Esophagus squamous epithelium (tissue), 4 donors: ENCODE data around the gene OPTN.

Experiments
- CTCF ChIP-seq, 6 experiments: fragments of 450-650 bp in 4 of 6; fragments of 200-600 bp in 2 of 6; sonication (generic) in 2 of 6; IDR thresholded peaks; one replicate each; pipeline ENCODE4 v1.5.1; 2016 to 2019; ENCODE audit warnings: antibody characterized with exemption in 6 of 6, mild to moderate bottlenecking in 4 of 6, moderate library complexity in 4 of 6
- POLR2A ChIP-seq, 4 donors: fragments of 450-650 bp; IDR thresholded peaks; one replicate each; pipeline ENCODE4 v1.6.1; 2017; ENCODE audit warnings: antibody characterized with exemption in 4 of 4, mild to moderate bottlenecking in 4 of 4, moderate library complexity in 3 of 4

- TF ChIP-seq CTCF (IDR thresholded peaks at IDR 0.05) (no peak), POLR2A (IDR thresholded peaks at IDR 0.05) (no peak)
Observed at GRCh38 chr10:13167568-13167967, 67.6 kb downstream of the OPTN start.
